Neural progenitor cell (in vitro differentiated cells): Measurements from ENCODE around the gene JAKMIP3.

Source experiments
- EZH2 ChIP-seq: fragments of 200-600 bp; sonication (generic); IDR thresholded peaks from 2 replicates; pipeline ENCODE4 v1.6.1; 2017; ENCODE audit warnings: antibody characterized with exemption, mild to moderate bottlenecking, moderate library complexity
- EZH2phosphoT487 ChIP-seq: fragments of 200-600 bp; sonication (generic); IDR thresholded peaks from 2 replicates; pipeline ENCODE4 v1.6.1; 2017; ENCODE audit warnings: antibody characterized with exemption
- TF ChIP-seq, protein P1 (sequence below): fragments of 200-600 bp; sonication (generic); IDR thresholded peaks from 2 replicates; pipeline ENCODE4 v1.5.1; 2017; ENCODE audit warnings: antibody characterized with exemption, mild to moderate bottlenecking

DNA sequence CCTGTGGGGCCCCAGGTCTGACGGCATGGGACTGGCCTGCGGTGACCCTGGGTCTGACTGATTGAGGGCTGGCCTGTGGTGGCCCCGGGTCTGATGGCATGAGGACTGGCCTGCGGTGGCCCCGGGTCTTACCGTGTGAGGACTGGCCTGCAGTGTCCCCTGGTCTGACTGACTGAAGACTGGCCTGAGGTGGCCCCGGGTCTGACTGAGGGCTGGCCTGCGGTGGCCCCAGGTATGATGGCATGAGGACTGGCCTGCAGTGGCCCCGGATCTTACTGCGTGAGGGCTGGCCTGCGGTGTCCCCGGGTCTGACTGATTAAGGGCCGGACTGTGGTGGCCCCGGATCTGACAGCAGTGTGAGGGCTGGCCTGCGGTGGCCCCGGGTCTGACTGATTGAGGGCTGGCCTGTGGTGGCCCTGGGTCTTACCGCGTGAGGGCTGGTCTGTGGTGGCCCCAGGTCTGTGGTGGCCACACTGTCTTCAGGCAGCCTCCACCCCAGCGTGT, 10.9 kb downstream of the JAKMIP3 start:
- no peak for TF ChIP-seq EZH2
- TF ChIP-seq, protein P1, sequence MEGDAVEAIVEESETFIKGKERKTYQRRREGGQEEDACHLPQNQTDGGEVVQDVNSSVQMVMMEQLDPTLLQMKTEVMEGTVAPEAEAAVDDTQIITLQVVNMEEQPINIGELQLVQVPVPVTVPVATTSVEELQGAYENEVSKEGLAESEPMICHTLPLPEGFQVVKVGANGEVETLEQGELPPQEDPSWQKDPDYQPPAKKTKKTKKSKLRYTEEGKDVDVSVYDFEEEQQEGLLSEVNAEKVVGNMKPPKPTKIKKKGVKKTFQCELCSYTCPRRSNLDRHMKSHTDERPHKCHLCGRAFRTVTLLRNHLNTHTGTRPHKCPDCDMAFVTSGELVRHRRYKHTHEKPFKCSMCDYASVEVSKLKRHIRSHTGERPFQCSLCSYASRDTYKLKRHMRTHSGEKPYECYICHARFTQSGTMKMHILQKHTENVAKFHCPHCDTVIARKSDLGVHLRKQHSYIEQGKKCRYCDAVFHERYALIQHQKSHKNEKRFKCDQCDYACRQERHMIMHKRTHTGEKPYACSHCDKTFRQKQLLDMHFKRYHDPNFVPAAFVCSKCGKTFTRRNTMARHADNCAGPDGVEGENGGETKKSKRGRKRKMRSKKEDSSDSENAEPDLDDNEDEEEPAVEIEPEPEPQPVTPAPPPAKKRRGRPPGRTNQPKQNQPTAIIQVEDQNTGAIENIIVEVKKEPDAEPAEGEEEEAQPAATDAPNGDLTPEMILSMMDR = no peak
- TF ChIP-seq EZH2phosphoT487 = no peak
